ENCODE results near the gene RAB8B.

RAB8B gene

GRCh38 chr15:63308491-63308890, 119.1 kb downstream of the RAB8B start:
- no peak for TF ChIP-seq ZFX (IDR thresholded peaks at IDR 0.05; ENCODE audit: borderline replicate concordance)
- H3K27ac ChIP-seq, result no peak overlapping the region

- H3K27ac ChIP-seq, result no peak overlapping the region
- TF ChIP-seq, protein P1, sequence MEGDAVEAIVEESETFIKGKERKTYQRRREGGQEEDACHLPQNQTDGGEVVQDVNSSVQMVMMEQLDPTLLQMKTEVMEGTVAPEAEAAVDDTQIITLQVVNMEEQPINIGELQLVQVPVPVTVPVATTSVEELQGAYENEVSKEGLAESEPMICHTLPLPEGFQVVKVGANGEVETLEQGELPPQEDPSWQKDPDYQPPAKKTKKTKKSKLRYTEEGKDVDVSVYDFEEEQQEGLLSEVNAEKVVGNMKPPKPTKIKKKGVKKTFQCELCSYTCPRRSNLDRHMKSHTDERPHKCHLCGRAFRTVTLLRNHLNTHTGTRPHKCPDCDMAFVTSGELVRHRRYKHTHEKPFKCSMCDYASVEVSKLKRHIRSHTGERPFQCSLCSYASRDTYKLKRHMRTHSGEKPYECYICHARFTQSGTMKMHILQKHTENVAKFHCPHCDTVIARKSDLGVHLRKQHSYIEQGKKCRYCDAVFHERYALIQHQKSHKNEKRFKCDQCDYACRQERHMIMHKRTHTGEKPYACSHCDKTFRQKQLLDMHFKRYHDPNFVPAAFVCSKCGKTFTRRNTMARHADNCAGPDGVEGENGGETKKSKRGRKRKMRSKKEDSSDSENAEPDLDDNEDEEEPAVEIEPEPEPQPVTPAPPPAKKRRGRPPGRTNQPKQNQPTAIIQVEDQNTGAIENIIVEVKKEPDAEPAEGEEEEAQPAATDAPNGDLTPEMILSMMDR (IDR thresholded peaks at IDR 0.05), result no peak
- no peak for TF ChIP-seq ZFX (IDR thresholded peaks at IDR 0.05; ENCODE audit: borderline replicate concordance)
These were observed 119.5 kb downstream of the RAB8B start for GRCh38 chr15:63308947-63309346.

DNA sequence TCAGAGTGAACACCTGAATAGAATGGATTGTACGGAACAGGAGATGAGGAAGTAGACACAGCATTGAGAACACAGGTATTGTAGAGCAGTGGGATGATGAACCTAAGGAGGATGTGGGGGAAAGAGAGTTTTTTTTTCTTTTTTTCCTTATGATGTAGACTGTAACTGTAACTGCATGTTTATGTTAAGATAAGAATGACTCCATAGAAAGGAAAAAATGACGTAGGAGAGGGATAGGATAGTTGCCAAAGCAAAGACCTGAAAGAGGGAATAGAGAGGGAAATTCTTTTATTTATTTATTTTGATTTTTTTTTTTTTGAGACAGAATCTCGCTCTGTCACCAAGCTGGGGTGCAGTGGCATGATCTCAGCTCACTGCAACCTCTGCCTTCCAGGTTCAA, 121.2 kb downstream of the RAB8B start:
- TF ChIP-seq, protein P1 (IDR thresholded peaks at IDR 0.05), result no peak
- TF ChIP-seq ZFX (IDR thresholded peaks at IDR 0.05; ENCODE audit: borderline replicate concordance), result no peak

DNA sequence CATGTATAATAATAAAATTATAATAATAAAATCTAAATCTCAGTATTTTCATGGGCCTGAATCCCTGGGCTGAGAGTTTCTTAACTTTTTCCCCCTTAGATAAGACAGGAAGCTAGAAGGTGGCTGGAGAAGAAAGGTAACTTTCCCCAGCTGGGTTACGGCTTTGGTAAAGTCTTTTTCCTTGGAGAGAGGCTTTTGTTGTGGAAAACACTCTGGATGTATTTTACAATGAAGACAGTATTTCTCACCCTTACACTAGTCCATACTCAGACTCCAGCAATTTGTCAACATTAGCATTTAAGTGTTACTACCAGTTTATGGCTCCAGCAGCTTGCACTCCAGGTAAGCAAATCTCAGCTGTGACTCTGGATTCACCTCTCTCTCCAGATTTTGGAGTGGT, 122.9 kb downstream of the RAB8B start:
- H3K27ac ChIP-seq, result no peak overlapping the region
- TF ChIP-seq ZFX (IDR thresholded peaks at IDR 0.05; ENCODE audit: borderline replicate concordance), result no peak
- TF ChIP-seq, protein P1 (IDR thresholded peaks at IDR 0.05), result no peak

More for the DNA sequence above, 121.2 kb downstream of the RAB8B start:
- no peak overlapping the region for H3K27ac ChIP-seq

GRCh38 chr15:63313825-63314224, 124.4 kb downstream of the RAB8B start:
- TF ChIP-seq, protein P1 (IDR thresholded peaks at IDR 0.05), result no peak
- no peak for TF ChIP-seq ZFX (IDR thresholded peaks at IDR 0.05; ENCODE audit: borderline replicate concordance)
- no peak overlapping the region for H3K27ac ChIP-seq

- H3K27ac ChIP-seq, result no peak overlapping the region
- TF ChIP-seq, protein P1 (IDR thresholded peaks at IDR 0.05), result no peak
- TF ChIP-seq ZFX (IDR thresholded peaks at IDR 0.05; ENCODE audit: borderline replicate concordance), result no peak
These were observed 125.0 kb downstream of the RAB8B start for GRCh38 chr15:63314409-63314808.

Data from 22Rv1 (cell line).